ENCODE data around the gene GID4. TPM values are rescaled to one million over a fixed set of nuclear protein-coding genes. Genes with fewer than 3 reads are reported as not detected.

Gene GID4
- total RNA-seq, 4 donors from 2014 or later: 40.1 to 46.4 (median 41.4) TPM

DNA sequence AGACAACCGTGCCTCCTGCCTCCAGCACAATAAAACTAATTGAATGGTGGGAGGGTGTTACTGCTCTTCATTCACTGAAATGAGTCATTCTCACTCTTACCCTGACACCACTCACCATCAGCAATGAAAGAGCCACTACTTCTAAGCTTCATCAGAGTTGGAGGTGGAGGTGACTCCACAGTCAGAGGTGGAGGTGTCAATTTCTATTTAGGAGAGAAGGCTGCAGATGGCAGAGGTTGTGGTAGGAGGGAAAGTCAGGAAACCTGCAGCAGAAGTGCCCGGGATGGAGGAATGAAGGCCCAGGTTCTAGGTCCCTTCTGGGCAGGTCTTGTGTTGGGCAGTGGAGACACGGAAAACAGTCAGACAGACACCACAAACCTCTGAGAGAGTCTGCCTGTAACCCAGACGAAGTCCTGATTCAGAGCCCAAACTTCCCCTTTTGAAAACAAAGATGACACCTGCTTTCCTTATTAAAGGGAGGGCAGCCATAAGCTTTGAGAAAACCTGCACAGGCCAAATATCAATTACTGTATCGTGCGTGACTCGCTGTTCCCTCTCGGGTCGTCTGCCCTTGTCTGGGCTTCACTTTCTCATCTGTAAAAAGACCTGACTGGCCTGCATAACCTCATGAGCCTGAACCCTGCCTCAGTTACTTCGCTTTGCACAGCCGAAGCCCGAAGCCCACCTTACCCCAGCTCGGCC, 908 bp upstream of the GID4 start:
- Histone ChIP-seq H3K27me3 (no peaks in the 10 kb centered on the region), H3K36me3 (no peaks in the 10 kb centered on the region), H3K27ac (peak overlapping the region; percentile 87 to 94 (median 92)), H3K4me1 (peaks cover 35 to 46% of the 10 kb centered on the region in 2 donors), H3K9me3 (no peaks in the 10 kb centered on the region), H3K4me3 (peak overlapping the region; percentile 79 to 95 (median 88))
- TF ChIP-seq, protein P1, sequence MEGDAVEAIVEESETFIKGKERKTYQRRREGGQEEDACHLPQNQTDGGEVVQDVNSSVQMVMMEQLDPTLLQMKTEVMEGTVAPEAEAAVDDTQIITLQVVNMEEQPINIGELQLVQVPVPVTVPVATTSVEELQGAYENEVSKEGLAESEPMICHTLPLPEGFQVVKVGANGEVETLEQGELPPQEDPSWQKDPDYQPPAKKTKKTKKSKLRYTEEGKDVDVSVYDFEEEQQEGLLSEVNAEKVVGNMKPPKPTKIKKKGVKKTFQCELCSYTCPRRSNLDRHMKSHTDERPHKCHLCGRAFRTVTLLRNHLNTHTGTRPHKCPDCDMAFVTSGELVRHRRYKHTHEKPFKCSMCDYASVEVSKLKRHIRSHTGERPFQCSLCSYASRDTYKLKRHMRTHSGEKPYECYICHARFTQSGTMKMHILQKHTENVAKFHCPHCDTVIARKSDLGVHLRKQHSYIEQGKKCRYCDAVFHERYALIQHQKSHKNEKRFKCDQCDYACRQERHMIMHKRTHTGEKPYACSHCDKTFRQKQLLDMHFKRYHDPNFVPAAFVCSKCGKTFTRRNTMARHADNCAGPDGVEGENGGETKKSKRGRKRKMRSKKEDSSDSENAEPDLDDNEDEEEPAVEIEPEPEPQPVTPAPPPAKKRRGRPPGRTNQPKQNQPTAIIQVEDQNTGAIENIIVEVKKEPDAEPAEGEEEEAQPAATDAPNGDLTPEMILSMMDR (IDR thresholded peaks at IDR 0.05 in 4 of 5, conservative IDR thresholded peaks at IDR 0.05 in 1 of 5): no peak
- no peak for TF ChIP-seq POLR2A (IDR thresholded peaks at IDR 0.05)
- intact Hi-C loops (cut with DNase I; ENCODE audit: low total_unique reads): no loop called here
- ATAC-seq (no peak), DNase-seq (no peak)
- in situ Hi-C loops (cut with MboI; ENCODE audit: low sequenced_read_pairs in 4 of 4): loop anchor here (10.0 to 25.0 kb wide), 4 partner anchors 63 to 363 kb away; partner anchors contain the start of genes DRC3 (in 1 of the 4) and TOM1L2 (in 1 of the 4)

DNA sequence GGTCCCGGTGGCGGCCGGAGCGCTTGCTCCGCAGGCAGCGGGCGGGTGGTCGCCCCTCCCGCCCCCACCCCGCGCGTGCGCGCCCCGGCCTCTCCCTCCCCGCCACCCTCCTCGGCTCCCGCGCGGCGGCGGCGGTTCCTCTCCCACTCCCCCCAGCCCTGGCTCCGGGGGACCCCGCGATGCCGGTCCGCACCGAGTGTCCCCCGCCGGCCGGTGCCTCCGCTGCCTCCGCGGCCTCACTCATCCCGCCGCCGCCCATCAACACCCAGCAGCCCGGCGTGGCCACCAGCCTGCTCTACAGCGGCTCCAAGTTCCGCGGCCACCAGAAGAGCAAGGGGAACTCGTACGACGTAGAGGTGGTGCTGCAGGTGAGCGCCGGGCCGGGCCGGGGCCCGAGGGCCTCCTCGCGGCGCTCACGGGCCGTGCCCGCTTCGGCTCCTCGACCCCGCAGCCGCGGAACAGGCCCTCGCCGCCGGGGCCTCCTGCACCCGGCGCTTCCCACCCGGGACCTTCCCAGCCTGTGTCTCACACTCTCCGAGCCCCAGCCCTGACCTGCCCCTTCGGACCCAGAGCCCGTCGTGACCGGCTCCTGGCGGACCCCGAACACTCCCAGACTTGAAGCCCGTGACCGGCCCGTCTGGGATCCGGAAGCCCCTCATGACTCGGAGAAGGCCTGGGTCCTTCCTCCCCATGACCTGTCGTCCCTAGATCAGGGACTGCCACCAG, 490 bp downstream of the GID4 start:
- in situ Hi-C loops (cut with MboI; ENCODE audit: low sequenced_read_pairs in 4 of 4) (loop anchor here (10.0 to 25.0 kb wide), 4 partner anchors 65 to 365 kb away; partner anchors contain the start of genes DRC3 (in 1 of the 4) and TOM1L2 (in 1 of the 4)), intact Hi-C loops (cut with DNase I; ENCODE audit: low total_unique reads) (loop anchor here (1.0 kb wide), 1 partner anchor 67 kb away; the partner anchor contains the start of genes DRC3 and TOM1L2)
- Histone ChIP-seq H3K4me3 (peak overlapping the region; percentile 79 to 95 (median 88)), H3K27ac (peak overlapping the region; percentile 87 to 94 (median 92)), H3K27me3 (no peaks in the 10 kb centered on the region), H3K36me3 (no peaks in the 10 kb centered on the region), H3K9me3 (no peaks in the 10 kb centered on the region), H3K4me1 (peaks cover 34 to 45% of the 10 kb centered on the region in 2 donors)
- ATAC-seq: peak; percentile 59 to 60
- DNase-seq: no peak
- TF ChIP-seq, protein P1 (IDR thresholded peaks at IDR 0.05 in 4 of 5, conservative IDR thresholded peaks at IDR 0.05 in 1 of 5): no peak
- no peak for TF ChIP-seq POLR2A (IDR thresholded peaks at IDR 0.05)

DNA sequence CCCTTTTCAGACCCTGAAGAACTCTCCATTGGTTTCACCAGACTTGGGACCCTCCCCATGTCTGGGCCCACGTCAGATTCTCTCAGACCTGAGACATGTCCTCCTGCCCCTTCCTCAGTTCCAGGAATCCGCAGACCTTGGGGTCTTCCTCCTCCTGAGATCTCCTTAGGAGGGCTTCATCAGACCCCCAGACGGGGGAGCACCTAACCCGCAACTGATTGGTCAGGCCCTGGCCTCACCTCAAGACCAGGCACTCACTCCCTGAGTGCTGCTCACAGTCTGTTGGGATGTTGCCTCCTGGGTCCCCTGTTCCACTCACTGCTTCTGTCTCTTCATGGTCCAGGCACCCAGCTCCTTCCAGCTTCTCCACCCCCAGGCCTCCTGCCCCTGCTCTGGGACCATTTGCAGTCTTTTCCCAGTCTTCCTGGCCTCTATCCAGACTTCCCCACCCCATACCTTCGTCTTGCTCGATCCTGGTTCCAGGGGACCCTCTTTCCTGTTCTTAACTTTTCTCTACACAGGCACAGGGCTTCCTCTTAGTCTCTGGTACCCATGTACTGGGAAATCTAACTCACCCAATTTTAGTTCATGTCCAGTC, 1.2 kb downstream of the GID4 start:
- H3K27ac ChIP-seq: peak overlapping the region; percentile 87 to 94 (median 92)

DNA sequence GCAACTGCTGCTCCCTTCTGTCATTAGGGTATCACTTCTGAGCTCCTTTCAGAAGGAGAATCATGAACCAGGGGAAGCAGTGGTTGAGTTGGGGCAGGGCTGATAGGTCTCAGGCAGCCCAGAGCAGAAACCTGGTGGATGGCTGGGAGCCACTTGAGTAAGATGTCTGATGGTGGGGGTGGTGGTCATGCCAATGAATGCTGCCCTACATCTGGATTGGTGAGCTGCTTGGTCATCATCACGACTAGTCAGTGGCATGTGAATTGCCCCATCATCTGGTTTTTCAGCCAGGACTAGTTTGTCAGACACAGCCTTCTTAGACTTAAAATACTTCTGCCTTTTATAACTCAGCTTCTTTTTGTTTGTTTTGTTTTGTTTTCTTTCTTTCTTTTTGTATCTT, 2.6 kb downstream of the GID4 start:
- TF ChIP-seq, protein P1 (IDR thresholded peaks at IDR 0.05 in 4 of 5, conservative IDR thresholded peaks at IDR 0.05 in 1 of 5): no peak
- TF ChIP-seq POLR2A (IDR thresholded peaks at IDR 0.05): peak; percentile 13 to 44

More for the DNA sequence above, 1.2 kb downstream of the GID4 start:
- TF ChIP-seq, protein P1 (IDR thresholded peaks at IDR 0.05 in 4 of 5, conservative IDR thresholded peaks at IDR 0.05 in 1 of 5): no peak
- TF ChIP-seq POLR2A (IDR thresholded peaks at IDR 0.05): no peak
- ATAC-seq: peak in 1 of 2 donors; percentile 11
- Histone ChIP-seq H3K27me3 (no peaks in the 10 kb centered on the region), H3K4me1 (peaks cover 34 to 45% of the 10 kb centered on the region in 2 donors), H3K4me3 (peak overlapping the region; percentile 79 to 95 (median 88)), H3K9me3 (no peaks in the 10 kb centered on the region), H3K36me3 (peaks cover 0 to 4% of the 10 kb centered on the region in 2 donors)
- intact Hi-C loops (cut with DNase I; ENCODE audit: low total_unique reads): no loop called here
- in situ Hi-C loops (cut with MboI; ENCODE audit: low sequenced_read_pairs in 4 of 4): loop anchor here (25.0 kb wide), 2 partner anchors 103 to 153 kb away; no protein-coding TSS in a partner anchor
- no peak for DNase-seq

More for the DNA sequence above, 2.6 kb downstream of the GID4 start:
- H3K27me3 ChIP-seq: no peaks in the 10 kb centered on the region
- H3K4me3 ChIP-seq: peak overlapping the region in 1 of 4 donors; percentile 89
- peak in 1 of 2 donors; percentile 30 for DNase-seq
- H3K27ac ChIP-seq: peak overlapping the region; percentile 87 to 94 (median 92)
- peaks cover 34 to 45% of the 10 kb centered on the region in 2 donors for H3K4me1 ChIP-seq
- ATAC-seq: peak in 1 of 2 donors; percentile 9
- peaks cover 0 to 17% of the 10 kb centered on the region in 2 donors for H3K36me3 ChIP-seq
- in situ Hi-C loops (cut with MboI; ENCODE audit: low sequenced_read_pairs in 4 of 4) (loop anchor here (25.0 kb wide), 2 partner anchors 104 to 154 kb away; no protein-coding TSS in a partner anchor), intact Hi-C loops (cut with DNase I; ENCODE audit: low total_unique reads) (no loop called here)
- H3K9me3 ChIP-seq: no peaks in the 10 kb centered on the region
